Measurements from ENCODE around the gene BMP6.

The BMP6 gene

GRCh38 chr6:7749478-7749877 lies 23.6 kb downstream of the BMP6 start:
- TF ChIP-seq, protein P1, sequence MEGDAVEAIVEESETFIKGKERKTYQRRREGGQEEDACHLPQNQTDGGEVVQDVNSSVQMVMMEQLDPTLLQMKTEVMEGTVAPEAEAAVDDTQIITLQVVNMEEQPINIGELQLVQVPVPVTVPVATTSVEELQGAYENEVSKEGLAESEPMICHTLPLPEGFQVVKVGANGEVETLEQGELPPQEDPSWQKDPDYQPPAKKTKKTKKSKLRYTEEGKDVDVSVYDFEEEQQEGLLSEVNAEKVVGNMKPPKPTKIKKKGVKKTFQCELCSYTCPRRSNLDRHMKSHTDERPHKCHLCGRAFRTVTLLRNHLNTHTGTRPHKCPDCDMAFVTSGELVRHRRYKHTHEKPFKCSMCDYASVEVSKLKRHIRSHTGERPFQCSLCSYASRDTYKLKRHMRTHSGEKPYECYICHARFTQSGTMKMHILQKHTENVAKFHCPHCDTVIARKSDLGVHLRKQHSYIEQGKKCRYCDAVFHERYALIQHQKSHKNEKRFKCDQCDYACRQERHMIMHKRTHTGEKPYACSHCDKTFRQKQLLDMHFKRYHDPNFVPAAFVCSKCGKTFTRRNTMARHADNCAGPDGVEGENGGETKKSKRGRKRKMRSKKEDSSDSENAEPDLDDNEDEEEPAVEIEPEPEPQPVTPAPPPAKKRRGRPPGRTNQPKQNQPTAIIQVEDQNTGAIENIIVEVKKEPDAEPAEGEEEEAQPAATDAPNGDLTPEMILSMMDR (IDR thresholded peaks at IDR 0.05; ENCODE audit: low read depth, low read length, missing control alignments): no peak
- no peak for DNase-seq (ENCODE audit: extremely low read depth, low read depth)
- H3K4me3 ChIP-seq (replicated peaks; ENCODE audit: low read depth, low read length): no peak overlapping the region

- TF ChIP-seq, protein P1 (IDR thresholded peaks at IDR 0.05; ENCODE audit: low read depth, low read length, missing control alignments): no peak
- H3K4me3 ChIP-seq (replicated peaks; ENCODE audit: low read depth, low read length): no peak overlapping the region
- DNase-seq (ENCODE audit: extremely low read depth, low read depth): no peak
These were observed 24.3 kb downstream of the BMP6 start for GRCh38 chr6:7750197-7750596.

DNA sequence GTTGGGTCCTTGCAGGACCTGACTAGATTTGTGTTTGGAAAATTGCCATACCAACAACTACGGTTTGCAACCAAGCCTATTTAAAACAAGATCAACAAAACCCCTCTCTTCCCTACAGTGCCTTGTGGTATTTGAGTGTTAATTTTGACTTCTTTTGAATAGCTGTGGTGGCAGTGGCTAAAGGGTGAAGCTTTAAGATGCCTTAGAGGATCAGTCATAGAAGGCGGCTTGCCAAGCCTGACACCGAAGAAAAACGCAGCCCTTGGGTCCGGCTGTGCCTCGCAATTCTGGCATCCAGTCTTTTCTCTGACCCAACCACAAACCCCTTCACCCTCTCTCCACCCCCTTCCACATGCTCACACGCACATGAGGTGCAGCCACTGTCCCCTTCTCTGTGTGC lies 32.6 kb downstream of the BMP6 start:
- peak; percentile 29 for DNase-seq (ENCODE audit: extremely low read depth, low read depth)
- TF ChIP-seq, protein P1 (IDR thresholded peaks at IDR 0.05; ENCODE audit: low read depth, low read length, missing control alignments): no peak
- H3K4me3 ChIP-seq (replicated peaks; ENCODE audit: low read depth, low read length): no peak overlapping the region

- no peak overlapping the region for H3K4me3 ChIP-seq (replicated peaks; ENCODE audit: low read depth, low read length)
- no peak for DNase-seq (ENCODE audit: extremely low read depth, low read depth)
- TF ChIP-seq, protein P1 (IDR thresholded peaks at IDR 0.05; ENCODE audit: low read depth, low read length, missing control alignments): no peak
These were observed 33.4 kb downstream of the BMP6 start for GRCh38 chr6:7759320-7759719.

- DNase-seq (ENCODE audit: extremely low read depth, low read depth): no peak
- no peak overlapping the region for H3K4me3 ChIP-seq (replicated peaks; ENCODE audit: low read depth, low read length)
- TF ChIP-seq, protein P1 (IDR thresholded peaks at IDR 0.05; ENCODE audit: low read depth, low read length, missing control alignments): no peak
These were observed 35.2 kb downstream of the BMP6 start for GRCh38 chr6:7761051-7761450.

DNA sequence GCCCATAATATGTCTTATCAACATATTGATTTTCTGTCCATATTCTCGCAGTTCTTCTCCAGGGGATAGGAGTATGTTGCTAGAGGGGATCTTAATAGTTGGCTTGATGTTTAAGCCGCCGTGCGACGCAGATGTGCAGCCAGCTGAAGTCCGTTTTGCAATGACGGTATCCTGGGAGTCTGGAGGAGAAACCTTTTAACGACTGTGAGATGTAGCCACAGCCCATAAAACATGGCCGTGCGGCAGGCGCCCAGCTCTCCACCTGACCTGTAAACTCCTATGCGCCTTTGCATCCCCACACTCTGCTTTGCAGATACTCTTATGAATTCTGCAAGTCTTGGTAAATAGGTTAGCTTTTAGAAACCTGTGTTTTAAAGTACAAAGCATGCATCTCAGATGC lies 36.9 kb downstream of the BMP6 start:
- TF ChIP-seq, protein P1 (IDR thresholded peaks at IDR 0.05; ENCODE audit: low read depth, low read length, missing control alignments): no peak

GRCh38 chr6:7763881-7764280 lies 38.0 kb downstream of the BMP6 start:
- TF ChIP-seq, protein P1 (IDR thresholded peaks at IDR 0.05; ENCODE audit: low read depth, low read length, missing control alignments): no peak
- DNase-seq (ENCODE audit: extremely low read depth, low read depth): no peak
- H3K4me3 ChIP-seq (replicated peaks; ENCODE audit: low read depth, low read length): no peak overlapping the region

More for the DNA sequence above, 36.9 kb downstream of the BMP6 start:
- H3K4me3 ChIP-seq (replicated peaks; ENCODE audit: low read depth, low read length): no peak overlapping the region
- DNase-seq (ENCODE audit: extremely low read depth, low read depth): no peak
